Inferior parietal cortex (tissue), 1 donor: ENCODE results near the gene RFX3.

Experiments
- DNase-seq: peaks from one replicate; pipeline ENCODE4 v3.0.0-alpha.2; 2016; ENCODE audit errors: extremely low spot score

Gene RFX3

DNA sequence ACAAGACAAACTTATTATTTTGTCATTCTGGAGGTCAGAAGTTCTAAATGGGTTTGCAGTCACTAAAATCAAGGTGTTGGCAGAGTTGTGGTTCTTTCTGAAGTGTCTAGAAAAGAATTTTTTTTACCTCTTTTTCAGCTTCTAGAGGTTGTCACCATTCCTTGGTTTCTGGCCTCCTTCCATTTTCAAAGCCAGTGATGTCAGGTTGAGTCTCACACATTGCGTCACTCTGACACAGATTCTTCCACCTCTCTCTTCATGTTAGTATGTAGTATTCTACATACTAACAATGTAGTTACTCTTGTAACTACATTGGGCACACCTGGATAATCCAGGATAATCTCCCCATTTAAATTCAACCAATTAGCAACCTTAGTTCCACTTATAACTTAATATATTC, 290.3 kb downstream of the RFX3 start:
- no peak for DNase-seq

DNA sequence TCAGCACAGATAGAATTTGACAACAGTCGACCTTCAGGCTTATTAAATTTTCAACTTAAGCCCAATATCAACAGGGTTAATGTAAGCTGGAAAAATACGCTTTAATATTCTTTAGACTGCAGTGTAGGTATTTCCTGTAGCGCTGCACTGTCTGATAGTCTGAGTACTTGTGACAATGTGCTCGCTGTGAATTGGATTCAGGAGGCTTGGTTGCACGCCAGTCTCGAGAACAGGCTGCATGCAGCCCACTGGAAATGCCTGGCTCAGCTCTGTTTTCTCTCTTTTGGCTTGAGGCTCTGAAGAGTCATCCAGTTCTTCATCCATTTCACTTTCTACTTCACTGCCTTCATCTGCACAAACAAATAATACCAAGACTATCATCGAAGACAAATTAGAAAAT, 300.9 kb downstream of the RFX3 start:
- DNase-seq: no peak

DNA sequence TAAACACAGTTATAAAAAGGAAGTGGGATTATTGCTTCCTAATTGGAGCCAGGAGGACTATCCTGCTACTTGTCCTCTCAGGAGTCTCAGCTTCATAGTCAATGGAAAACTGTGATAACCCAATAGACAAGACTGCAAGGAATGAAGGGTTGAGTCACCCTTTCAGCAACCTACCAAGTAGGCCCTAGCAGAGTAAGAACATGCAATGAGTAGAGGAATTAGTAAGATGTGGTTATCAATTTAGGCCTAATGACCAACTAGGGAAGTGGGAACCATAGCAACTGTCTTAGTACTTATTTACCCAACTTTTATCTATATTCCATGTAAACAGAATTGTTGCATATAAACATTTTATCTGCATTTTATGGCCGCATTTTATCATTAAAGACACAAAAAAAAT, 310.1 kb downstream of the RFX3 start:
- DNase-seq: no peak

DNA sequence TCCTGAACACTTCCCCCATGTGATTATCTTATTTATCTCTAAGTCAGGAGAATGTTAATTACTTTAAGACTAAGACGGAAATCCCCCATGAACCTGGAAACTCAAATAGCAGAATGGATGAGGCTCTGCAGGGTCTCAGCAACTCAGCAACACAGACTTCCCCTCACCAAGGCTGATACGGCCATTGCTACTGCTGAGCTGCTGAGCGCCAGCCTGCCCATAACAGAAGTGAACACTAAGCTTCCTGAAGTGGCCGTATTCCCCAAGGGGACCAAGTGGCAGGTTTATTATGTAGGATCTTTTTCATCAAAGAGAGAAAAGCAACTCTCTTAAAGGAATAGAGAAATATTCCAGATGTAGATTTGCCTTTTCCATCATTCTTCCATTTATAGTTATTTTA, 311.1 kb downstream of the RFX3 start:
- DNase-seq: no peak

GRCh38 chr9:3205421-3206095, 320.2 kb downstream of the RFX3 start:
- DNase-seq: peak; percentile 52

- DNase-seq: no peak
Measured at GRCh38 chr9:3200331-3200774, 325.4 kb downstream of the RFX3 start.

DNA sequence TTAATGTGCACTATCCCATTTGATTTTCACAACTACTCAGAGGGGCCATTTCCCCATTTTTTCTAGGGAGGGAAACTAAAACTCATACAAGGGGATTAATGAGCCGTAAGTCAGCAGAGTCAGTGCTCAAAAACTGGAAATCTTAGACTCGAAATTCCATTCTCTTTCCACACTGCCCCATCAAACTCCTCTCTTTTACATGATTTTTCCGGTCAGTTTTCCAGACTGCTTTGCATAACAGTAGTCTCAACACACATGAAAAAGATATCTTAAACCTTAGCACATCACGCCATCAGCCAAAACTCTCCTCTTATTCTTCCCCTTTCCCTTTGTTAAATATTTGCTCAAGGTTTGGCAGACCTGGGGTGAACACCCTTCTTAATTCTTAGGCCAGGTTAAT, 332.0 kb downstream of the RFX3 start:
- DNase-seq: no peak

DNA sequence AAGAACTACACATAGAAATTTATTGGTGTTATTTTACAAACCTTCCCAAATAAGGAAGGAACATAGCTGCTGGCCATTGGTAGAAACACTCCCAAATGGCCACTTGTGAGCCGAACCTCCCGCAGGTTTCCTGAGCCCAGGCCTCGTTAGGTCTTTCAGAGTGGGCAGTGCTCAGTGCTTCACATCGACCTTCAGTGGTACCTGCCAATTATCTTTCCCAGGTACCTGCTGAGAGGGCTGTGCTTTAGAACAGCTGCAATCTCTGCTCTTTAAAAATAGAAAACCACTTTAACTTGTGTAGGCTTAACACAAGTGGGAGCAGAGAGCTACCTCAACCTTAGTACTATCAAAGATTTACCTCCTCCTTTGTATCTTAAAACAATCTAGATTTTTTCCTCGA, 334.1 kb downstream of the RFX3 start:
- no peak for DNase-seq

DNA sequence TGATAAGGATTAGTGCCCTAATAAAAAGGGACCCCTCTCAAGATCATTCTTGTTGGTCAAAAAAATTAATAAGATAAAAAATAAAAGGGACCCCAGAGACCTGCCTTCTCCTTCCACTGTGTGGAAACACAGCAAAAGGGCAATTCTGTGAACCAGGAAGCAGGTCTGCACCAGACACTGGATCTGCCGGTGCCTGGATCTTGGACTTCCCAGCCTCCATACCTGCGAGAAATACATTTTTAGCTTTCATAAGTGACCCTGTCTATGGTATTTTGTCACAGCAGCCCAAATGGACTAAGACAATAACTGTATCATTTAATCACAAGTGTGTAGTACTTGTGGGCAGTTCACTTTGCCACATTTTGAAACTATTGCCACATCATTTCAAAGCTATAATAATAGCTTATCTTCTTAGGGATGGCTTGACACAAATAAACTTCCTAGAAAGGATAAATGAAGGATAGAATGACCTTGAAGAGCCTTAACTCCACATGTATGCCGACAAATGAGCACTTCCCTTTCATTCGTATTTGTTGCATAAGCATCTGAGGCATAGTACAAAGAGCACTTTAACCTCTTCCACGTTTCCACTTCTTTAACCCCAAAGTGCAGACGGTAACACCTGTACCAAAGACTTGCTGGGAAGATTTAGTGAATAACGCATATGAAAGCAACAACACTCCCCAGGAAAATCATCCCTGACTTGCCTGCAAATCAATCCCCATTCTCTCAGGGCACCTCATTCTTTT, 336.5 kb downstream of the RFX3 start:
- DNase-seq: no peak

- no peak for DNase-seq
Measured at GRCh38 chr9:3186751-3187150, 339.1 kb downstream of the RFX3 start.

GRCh38 chr9:3181049-3181953, 344.5 kb downstream of the RFX3 start:
- DNase-seq: peak; percentile 36

GRCh38 chr9:3180696-3181048, 345.1 kb downstream of the RFX3 start:
- no peak for DNase-seq

DNA sequence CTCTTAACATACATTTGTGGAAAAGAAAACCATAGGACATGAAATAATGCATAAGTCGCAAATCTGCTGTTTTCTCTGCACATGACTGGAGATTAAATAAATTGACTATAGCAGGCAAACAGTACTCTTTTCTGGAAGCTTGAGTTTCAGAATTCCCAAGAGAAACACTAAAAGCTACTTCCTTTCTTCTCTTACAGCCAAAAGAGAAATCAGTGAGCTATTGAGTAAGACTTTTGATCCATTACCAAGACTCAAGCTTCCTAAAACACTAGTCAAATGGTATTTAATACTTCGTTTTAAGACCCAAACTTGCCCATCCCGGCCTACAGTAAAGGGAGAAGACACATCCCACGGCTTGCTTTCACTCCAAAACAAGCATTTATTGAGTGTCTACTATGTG, 346.1 kb downstream of the RFX3 start:
- no peak for DNase-seq

DNA sequence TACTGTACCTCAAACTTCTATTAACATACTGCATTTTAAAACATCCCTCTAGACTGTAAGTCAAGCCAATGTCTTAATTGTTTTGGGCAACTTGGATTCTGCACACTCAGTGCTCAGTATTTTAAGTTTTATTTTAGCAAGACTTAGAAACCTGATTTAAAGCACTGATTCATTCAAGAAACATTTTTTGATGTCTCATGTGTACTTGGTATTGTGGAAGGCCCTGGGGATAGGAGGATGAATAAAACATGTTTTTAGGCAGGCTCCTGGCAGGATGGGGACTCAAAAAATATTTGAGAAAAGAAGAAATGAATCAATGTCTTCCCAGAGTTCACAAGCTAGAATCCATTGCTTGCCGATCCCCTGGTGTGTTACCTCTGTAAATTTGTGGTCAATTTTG, 347.9 kb downstream of the RFX3 start:
- DNase-seq: no peak

GRCh38 chr9:3177146-3177761, 348.5 kb downstream of the RFX3 start:
- DNase-seq: no peak

DNA sequence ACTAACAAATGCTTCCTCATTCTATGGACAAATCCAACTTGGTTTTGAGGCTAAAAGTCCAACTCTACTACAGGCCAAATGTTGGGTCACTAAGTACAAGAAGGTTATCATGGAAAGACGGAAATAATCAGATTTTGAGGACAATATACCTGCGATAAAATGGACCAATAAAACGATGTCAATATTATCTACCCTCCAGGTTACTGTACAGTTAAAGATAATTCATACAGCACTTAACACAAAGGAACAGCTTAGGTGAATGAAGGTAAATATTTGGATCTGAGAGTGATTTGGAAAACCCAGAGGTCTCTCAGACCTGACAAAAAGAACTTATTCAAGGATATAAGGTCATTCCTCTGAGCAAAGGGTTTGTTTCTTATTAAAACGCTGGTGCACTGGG, 352.4 kb downstream of the RFX3 start:
- no peak for DNase-seq

- no peak for DNase-seq
Measured at GRCh38 chr9:3170819-3171218, 355.0 kb downstream of the RFX3 start.
